Subcutaneous preadipocyte (primary cell): Measurements from ENCODE around the gene PTBP1. TPM values are rescaled to one million over a fixed set of nuclear protein-coding genes. Genes with fewer than 3 reads are reported as not detected.

Experiments used
- small RNA-seq: library from RNA; depleted of rRNA; stranded (forward); fragments of <200 nt; gene quantifications from one replicate; pipeline ENCODE3, GENCODE V24; 2012
- total RNA-seq: library from RNA; depleted of rRNA; stranded (reverse); fragments of >200 nt; gene quantifications from 2 replicates; pipeline ENCODE4 v1.2.3, GENCODE V29; 2012

PTBP1 gene
- total RNA-seq = 133 and 189 TPM in 2 replicates

DNA sequence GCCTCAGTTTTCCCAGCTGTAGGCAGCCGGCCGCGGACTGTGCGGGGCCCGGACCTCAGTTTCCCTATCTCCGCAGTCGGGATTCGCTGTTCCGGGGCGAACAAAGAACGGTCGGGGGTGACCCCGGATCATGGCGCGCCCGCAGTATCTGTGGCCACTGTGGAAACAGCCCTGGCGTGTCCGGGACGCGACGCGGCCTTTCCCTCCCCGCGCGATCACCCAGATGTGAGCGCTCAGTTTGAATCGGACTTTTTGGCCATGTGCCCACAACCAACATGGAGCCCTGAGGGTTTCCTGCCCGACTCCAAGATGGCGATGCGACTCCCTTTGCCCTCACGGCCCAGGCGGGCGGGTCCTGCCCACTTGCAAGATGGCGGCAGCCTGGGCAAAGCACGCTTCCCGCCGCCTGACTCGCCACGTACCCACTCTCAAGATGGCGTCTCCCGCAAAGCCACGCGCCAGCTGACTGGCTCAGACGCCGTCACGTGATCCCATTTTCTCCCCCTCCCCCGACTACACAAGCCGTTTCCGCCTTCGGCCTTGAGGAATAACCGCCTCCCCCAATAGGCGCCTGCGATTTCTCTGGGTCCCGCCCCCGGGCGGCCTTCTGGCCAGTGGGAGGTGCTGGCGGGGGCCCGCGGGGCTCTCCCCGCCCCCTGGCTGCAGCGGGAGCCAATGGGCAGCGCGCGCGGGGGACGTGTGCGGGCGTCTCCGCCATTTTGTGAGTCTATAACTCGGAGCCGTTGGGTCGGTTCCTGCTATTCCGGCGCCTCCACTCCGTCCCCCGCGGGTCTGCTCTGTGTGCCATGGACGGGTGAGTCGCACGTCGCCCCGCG is at the start of gene PTBP1:
PTBP1 (plus strand) TSS at position 761 of the 836 bp plus-strand sequence; CDS start at position 807, 46 bp downstream.

GRCh38 chr19:750640-751423 is 46.4 kb upstream of the PTBP1 start, which contains the start of gene MISP:
Gene MISP, plus strand, starts transcription at chr19:751112. Its CDS starts 5,835 bp downstream, at chr19:756947.

DNA sequence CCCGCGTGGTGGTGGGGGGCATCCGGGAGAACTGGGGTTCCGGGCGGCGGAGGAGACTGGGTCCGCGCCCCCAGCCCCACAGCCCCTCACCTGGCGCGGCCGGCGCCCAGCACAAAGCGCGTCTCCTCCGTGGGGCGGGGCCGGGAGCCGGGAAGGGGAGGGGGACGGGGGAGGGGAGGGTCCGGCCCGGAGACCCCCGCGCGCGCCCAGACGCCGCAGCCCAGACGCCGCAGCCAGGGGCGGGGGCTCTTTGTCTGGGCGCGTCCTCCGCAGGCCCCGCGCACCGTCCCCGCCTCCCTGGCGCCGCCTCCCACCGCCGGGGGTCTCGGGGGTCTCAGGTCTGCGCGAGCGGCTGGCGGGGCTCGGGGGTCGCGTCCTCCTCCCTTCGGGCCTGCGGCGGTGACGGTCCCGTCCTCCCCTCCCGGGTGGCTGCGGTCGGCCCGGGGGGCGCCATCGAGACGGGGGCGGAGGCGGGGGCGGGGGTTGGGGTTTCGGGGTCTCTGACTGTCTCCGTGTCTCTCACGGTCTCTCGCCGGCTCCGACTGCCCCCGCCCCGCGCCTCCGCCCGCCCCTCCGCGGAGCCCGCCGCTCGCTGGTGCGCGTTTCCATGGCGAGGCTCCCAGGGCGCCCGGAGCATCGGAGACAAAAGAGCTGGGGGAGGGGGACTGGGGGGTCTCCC is 24.7 kb downstream of the PTBP1 start, which contains the start of gene PLPPR3:
PLPPR3 (minus strand) TSS at position 131 of the 679 bp plus-strand sequence. CDS start 396 bp downstream, outside the sequence.

GRCh38 chr19:827710-828321 is 30.6 kb downstream of the PTBP1 start, which contains the start of gene AZU1:
Gene AZU1, plus strand, starts transcription at chr19:827837. Its CDS starts 10 bp downstream, at chr19:827847.

GRCh38 chr19:840519-841206 is 43.4 kb downstream of the PTBP1 start, which contains the start of gene PRTN3:
Gene PRTN3, plus strand, starts transcription at chr19:840999. Its CDS starts 10 bp downstream, at chr19:841009.

GRCh38 chr19:852136-853013 is 55.1 kb downstream of the PTBP1 start, which contains the start of gene ELANE:
Gene ELANE, plus strand, starts transcription at chr19:852303. Its CDS starts 26 bp downstream, at chr19:852329.

GRCh38 chr19:858868-859843 is 61.9 kb downstream of the PTBP1 start, which contains the start of gene CFD:
Gene CFD, plus strand, starts transcription at chr19:859664. Its CDS starts 26 bp downstream, at chr19:859690.

Small RNA genes within 50 kb of the gene (small RNA-seq; reads per million reads assigned to genes)
- not detected for gene MIR3187

Other genes starting within 250 kb of the PTBP1 start
- gene BSG, start 224.9 kb upstream of the PTBP1 start, total RNA-seq = 287 and 293 TPM in 2 replicates
- 0.37 and 0.59 TPM in 2 replicates for gene HCN2, start 207.6 kb upstream of the PTBP1 start, total RNA-seq
- gene POLRMT, start 163.9 kb upstream of the PTBP1 start, total RNA-seq = 27.6 and 34.6 TPM in 2 replicates
- not detected in 2 replicates for gene FGF22, start 157.6 kb upstream of the PTBP1 start, total RNA-seq
- 37.5 and 48.5 TPM in 2 replicates for gene RNF126, start 134.2 kb upstream of the PTBP1 start, total RNA-seq
- 29.9 and 33.8 TPM in 2 replicates for gene FSTL3, start 121.1 kb upstream of the PTBP1 start, total RNA-seq
- gene PRSS57, start 102.0 kb upstream of the PTBP1 start, total RNA-seq = not detected in 2 replicates
- 2.5 and 9.9 TPM in 2 replicates for gene PALM, start 88.5 kb upstream of the PTBP1 start, total RNA-seq
- gene MISP, start 46.3 kb upstream of the PTBP1 start, total RNA-seq = 0.20 TPM in 1 of 2 replicates, not detected in the other
- gene PLPPR3, start 24.5 kb downstream of the PTBP1 start, total RNA-seq = not detected in 2 replicates
- not detected in 2 replicates for gene AZU1, start 30.4 kb downstream of the PTBP1 start, total RNA-seq
- not detected in 2 replicates for gene PRTN3, start 43.5 kb downstream of the PTBP1 start, total RNA-seq
- 0.20 and 0.37 TPM in 2 replicates for gene ELANE, start 54.9 kb downstream of the PTBP1 start, total RNA-seq
- 8.0 and 144 TPM in 2 replicates for gene CFD, start 62.2 kb downstream of the PTBP1 start, total RNA-seq
- 24.3 and 25.0 TPM in 2 replicates for gene MED16, start 95.7 kb downstream of the PTBP1 start, total RNA-seq
- gene RNU6-9, start 96.0 kb downstream of the PTBP1 start, total RNA-seq = not detected in 2 replicates
- gene R3HDM4, start 115.8 kb downstream of the PTBP1 start, total RNA-seq = 23.1 and 25.7 TPM in 2 replicates
- gene KISS1R, start 119.9 kb downstream of the PTBP1 start, total RNA-seq = not detected in 2 replicates
- gene ARID3A, start 128.6 kb downstream of the PTBP1 start, total RNA-seq = 18.4 and 33.2 TPM in 2 replicates
- gene WDR18, start 186.9 kb downstream of the PTBP1 start, total RNA-seq = 68.0 and 80.9 TPM in 2 replicates
- gene GRIN3B, start 203.0 kb downstream of the PTBP1 start, total RNA-seq = under 0.01 and 0.20 TPM in 2 replicates
- gene TMEM259, start 223.7 kb downstream of the PTBP1 start, total RNA-seq = 68.3 and 80.5 TPM in 2 replicates
- not detected in 2 replicates for gene RNU6-2, start 224.1 kb downstream of the PTBP1 start, total RNA-seq
- 122 and 131 TPM in 2 replicates for gene CNN2, start 229.2 kb downstream of the PTBP1 start, total RNA-seq
- 4.0 and 4.3 TPM in 2 replicates for gene ABCA7, start 242.7 kb downstream of the PTBP1 start, total RNA-seq